ENCODE data around the gene SLC22A3.

- TF ChIP-seq CTCF (conservative IDR thresholded peaks at IDR 0.05; ENCODE audit: low read length) (no peak), EZH2phosphoT487 (IDR thresholded peaks at IDR 0.05; ENCODE audit: borderline replicate concordance, low read depth, low read length) (no peak)
These were observed 138.9 kb downstream of the SLC22A3 start for GRCh38 chr6:160487116-160487515.

Measured in OCI-LY7 (cell line).